K562 (cell line): ENCODE measurements around the gene HS3ST3A1. TPM values are rescaled to one million over a fixed set of nuclear protein-coding genes. Genes with fewer than 3 reads are reported as not detected.

Source experiments
- BCL6 ChIP-seq: fragments of 250-450 bp; sonication (Bioruptor Pico); IDR thresholded peaks from 2 replicates; pipeline ENCODE4 v1.4.0; 2020
- ESRRA ChIP-seq: fragments of 450-650 bp; IDR thresholded peaks from 2 replicates; pipeline ENCODE4 v1.6.1; 2014; ENCODE audit warnings: low read depth, mild to moderate bottlenecking, moderate library complexity, borderline replicate concordance
- ID3 ChIP-seq, 2 experiments: fragments of 250-450 bp in 1 of 2; fragments of 450-650 bp in 1 of 2; sonication (Bioruptor Pico) in 1 of 2; IDR thresholded peaks; 2 replicates each; pipeline versions ENCODE4 v1.6.1 to v1.8.0; 2016 to 2021; ENCODE audit warnings: mild to moderate bottlenecking in 2 of 2, moderate library complexity in 2 of 2, missing compliant biosample characterization in 1 of 2, missing genetic modification characterization in 1 of 2
- IFI16 ChIP-seq: fragments of 250-450 bp; sonication (Bioruptor Pico); IDR thresholded peaks from 2 replicates; pipeline ENCODE4 v2.1.2; 2022; ENCODE audit warnings: mild to moderate bottlenecking, inconsistent platforms
- IRF9 ChIP-seq: fragments of 450-650 bp; IDR thresholded peaks from 2 replicates; pipeline ENCODE4 v1.6.1; 2016; ENCODE audit warnings: missing biosample characterization, missing genetic modification characterization
- JUND ChIP-seq, 2 experiments: IDR thresholded peaks; 2 replicates in 1 of 2; 3 replicates in 1 of 2; pipeline ENCODE4 v1.6.1; 2011; ENCODE audit warnings: borderline replicate concordance in 2 of 2, low read depth in 2 of 2, low read length in 2 of 2, improper control_type of control experiment in 1 of 2, missing biosample characterization in 1 of 2, missing genetic modification characterization in 1 of 2, missing genetic modification reagents in 1 of 2
- MEIS2 ChIP-seq: fragments of 450-650 bp; IDR thresholded peaks from 2 replicates; pipeline ENCODE4 v1.6.1; 2014; ENCODE audit warnings: mild to moderate bottlenecking; ENCODE audit not compliant: partially characterized antibody
- NFE2 ChIP-seq: IDR thresholded peaks from 2 replicates; pipeline ENCODE4 v1.6.1; 2014; ENCODE audit warnings: antibody characterized with exemption, low read depth
- PCBP1 ChIP-seq: fragments of 200-400 bp; formaldehyde crosslinking; IDR thresholded peaks from 2 replicates; pipeline ENCODE4 v1.6.1; 2018; ENCODE audit warnings: mild to moderate bottlenecking, low read depth, low read length; ENCODE audit not compliant: poor library complexity, severe bottlenecking
- RNF219 ChIP-seq: fragments of 250-450 bp; sonication (Bioruptor Pico); IDR thresholded peaks from 2 replicates; pipeline ENCODE4 v1.5.0; 2022; ENCODE audit warnings: mild to moderate bottlenecking
- TEAD2 ChIP-seq: fragments of 450-650 bp; IDR thresholded peaks from 2 replicates; pipeline ENCODE4 v1.6.1; 2016; ENCODE audit warnings: missing genetic modification characterization, control low read depth, missing compliant biosample characterization
- USF2 ChIP-seq: sonication (generic); formaldehyde crosslinking; IDR thresholded peaks from 2 replicates; pipeline ENCODE4 v1.5.0; 2020; ENCODE audit warnings: missing genetic modification reagents
- ZBTB11 ChIP-seq, 3 experiments: fragments of 200-800 bp in 1 of 3; fragments of 250-450 bp in 1 of 3; fragments of 450-650 bp in 1 of 3; sonication (Bioruptor Pico) in 1 of 3; sonication (Bioruptor generic) in 1 of 3; formaldehyde crosslinking in 1 of 3; IDR thresholded peaks; 2 replicates each; pipeline versions ENCODE4 v1.6.1 to v1.8.0; 2016 to 2022; ENCODE audit warnings: mild to moderate bottlenecking in 2 of 3, missing genetic modification characterization in 2 of 3, missing compliant biosample characterization in 1 of 3, moderate library complexity in 1 of 3
- ZNF133 ChIP-seq: fragments of 250-450 bp; sonication (Bioruptor Pico); IDR thresholded peaks from 2 replicates; pipeline ENCODE4 v1.4.0; 2020; ENCODE audit warnings: mild to moderate bottlenecking
- ZNF655 ChIP-seq: fragments of 250-450 bp; sonication (Bioruptor Pico); IDR thresholded peaks from 2 replicates; pipeline ENCODE4 v1.5.0; 2021
- ZNF830 ChIP-seq: fragments of 250-450 bp; sonication (Bioruptor Pico); IDR thresholded peaks from 2 replicates; pipeline ENCODE4 v1.5.0; 2021; ENCODE audit warnings: mild to moderate bottlenecking
- polyA plus RNA-seq, 8 experiments: library from polyadenylated mRNA; depleted of rRNA in 4 of 8; stranded (reverse) in 5 of 8; unstranded in 3 of 8; fragments of >200 nt; fragmentation: Nextera tagmentation in 2 of 8; fragmentation: Illumina TruSeq in 1 of 8; extraction: Ambion mirVana in 2 of 8; extraction: Trizol in 1 of 8; gene quantifications; 2 replicates each; pipeline versions ENCODE4 v1.2.1 to v1.2.3, GENCODE V29; 2011 to 2014; ENCODE audit warnings: inconsistent platforms in 1 of 8, missing spikeins in 1 of 8
- total RNA-seq, 7 experiments: library from RNA; depleted of rRNA in 6 of 7; stranded (reverse); fragments of >200 nt in 6 of 7; fragmentation: Illumina TruSeq in 2 of 7; extraction: Trizol in 2 of 7; gene quantifications; 2 replicates each; pipeline versions ENCODE4 v1.2.1 to v1.2.3, GENCODE V29; 2011 to 2021; ENCODE audit warnings: low replicate concordance in 1 of 7

HS3ST3A1 gene
- total and polyA plus RNA-seq, 9 of the 15 experiments (the other 6 are each of a cell fraction or from before 2014, with no cell fraction given): 0.25 to 14.8 (median 2.3) TPM

GRCh38 chr17:13475574-13476223 lies 126.0 kb downstream of the HS3ST3A1 start (continued):
- TF ChIP-seq RNF219 (peak; percentile 44; the same call in 1 of the 2 replicates), ZBTB11 (CRISPR knock-in tag; IDR thresholded peaks at IDR 0.05) (no peak), ESRRA (peak; percentile 36; the same call in 1 of the 2 replicates), MEIS2 (peak; percentile 44), TEAD2 (tag) (peak; percentile 75; the same call in 1 of the 2 replicates), ZNF830 (CRISPR knock-in tag) (peak; percentile 72; the same call in 1 of the 2 replicates), ZNF655 (CRISPR knock-in tag) (no peak), USF2 (peak; percentile 32; the same call in 1 of the 2 replicates), PCBP1 (no peak), BCL6 (CRISPR knock-in tag) (peak; percentile 54; the same call in 1 of the 2 replicates), IFI16 (CRISPR knock-in tag) (no peak), ID3 (CRISPR knock-in tag; IDR thresholded peaks at IDR 0.05) (no peak), ID3 (tag; IDR thresholded peaks at IDR 0.05) (no peak), IRF9 (tag) (no peak), NFE2 (peak; percentile 11; the same call in 1 of the 2 replicates), JUND (IDR thresholded peaks at IDR 0.05; ENCODE audit: borderline replicate concordance, low read depth, low read length) (no peak), JUND (tag; IDR thresholded peaks at IDR 0.05; ENCODE audit: borderline replicate concordance, low read depth, low read length) (peak; percentile 29; the same call in 1 of the 3 replicates), ZNF133 (CRISPR knock-in tag) (no peak)
